HCT116 (cell line): ENCODE results near the gene ABCG8. TPM values are rescaled to one million over a fixed set of nuclear protein-coding genes. Genes with fewer than 3 reads are reported as not detected.

ENCODE experiments used
- ATAC-seq: fragments of 200-7000 bp; cut with Tn5 transposase; 2 replicates; pipeline ENCODE4 v1.9.1; 2020; ENCODE audit warnings: mild to moderate bottlenecking, moderate library complexity
- BruUV-seq: library from RNA; stranded (reverse); fragments of 400-500 nt; replicated peaks from 2 replicates; lab custom pipeline; 2021; lab: Mats Ljungman, UMichigan
- CTCF ChIA-PET: fragments of 300-600 bp; sonication (Branson Sonifier 250); formaldehyde crosslinking; loops from one replicate; lab custom pipeline; 2021; ENCODE audit warnings: antibody characterized with exemption; lab: Charles Lee
- POLR2A ChIA-PET: fragments of 300-600, 350-600 bp; sonication (Branson Sonifier 250); formaldehyde crosslinking; loops from one replicate; lab custom pipeline; 2021; ENCODE audit warnings: antibody characterized with exemption; lab: Charles Lee
- RAD21 ChIA-PET, 2 experiments: fragments of 300-600 bp; sonication (Branson Sonifier 250); formaldehyde crosslinking; loops; one replicate each; lab custom pipeline; 2023; ENCODE audit warnings: low total read pairs in 2 of 2; ENCODE audit not compliant: uncharacterized antibody in 2 of 2, unreplicated experiment in 2 of 2, low non-redundant PET in 1 of 2; lab: Charles Lee
- DNase-seq: peaks from one replicate; pipeline ENCODE4 v3.0.0-alpha.2; 2010; ENCODE audit warnings: low read depth, low spot score
- H2AFZ ChIP-seq: fragments of 200-600 bp; shearing (Covaris generic), sonication (generic); 2 replicates; pipeline ENCODE4 v1.6.1; 2017; ENCODE audit warnings: low read depth, mixed run types, mixed read lengths, antibody characterized with exemption, low read length; ENCODE audit not compliant: poor library complexity, severe bottlenecking
- H3K27ac ChIP-seq: 2 replicates; pipeline ENCODE4 v1.5.1; 2012; ENCODE audit warnings: low read depth, low read length
- H3K27me3 ChIP-seq: fragments of 200-600 bp; sonication (generic); 2 replicates; pipeline ENCODE4 v1.6.1; 2016; ENCODE audit warnings: mixed run types, low read length, mixed read lengths; ENCODE audit not compliant: insufficient read depth
- H3K36me3 ChIP-seq, 2 experiments: fragments of 200-500 bp in 1 of 2; fragments of 200-600 bp in 1 of 2; sonication (Bioruptor generic) in 1 of 2; sonication (generic) in 1 of 2; 2 replicates each; pipeline versions ENCODE4 v1.5.1 to v1.6.1; 2014 to 2016; ENCODE audit warnings: low read length in 2 of 2, inconsistent platforms in 1 of 2, mixed read lengths in 1 of 2, mixed run types in 1 of 2; ENCODE audit not compliant: insufficient read depth in 2 of 2, control insufficient read depth in 1 of 2
- H3K4me1 ChIP-seq, 2 experiments: fragments of 200-600 bp in 1 of 2; sonication (generic) in 1 of 2; 2 replicates each; pipeline versions ENCODE4 v1.5.1 to v1.6.1; 2012 to 2017; ENCODE audit warnings: low read length in 2 of 2, inconsistent platforms in 1 of 2, mild to moderate bottlenecking in 1 of 2, mixed read lengths in 1 of 2, mixed run types in 1 of 2, moderate library complexity in 1 of 2; ENCODE audit not compliant: insufficient read depth in 2 of 2, control insufficient read depth in 1 of 2
- H3K4me2 ChIP-seq: fragments of 200-600 bp; sonication (generic); 2 replicates; pipeline ENCODE4 v1.6.1; 2017; ENCODE audit warnings: mixed run types, low read length, mixed read lengths
- H3K4me3 ChIP-seq, 2 experiments: fragments of 200-600 bp in 1 of 2; sonication (generic) in 1 of 2; replicated peaks in 1 of 2; 2 replicates each; pipeline ENCODE4 v1.5.1; 2011 to 2016; ENCODE audit warnings: low read length in 2 of 2, control low read depth in 1 of 2, low read depth in 1 of 2, mild to moderate bottlenecking in 1 of 2, mixed read lengths in 1 of 2, mixed run types in 1 of 2
- H3K79me2 ChIP-seq: fragments of 200-600 bp; sonication (generic); 2 replicates; pipeline ENCODE4 v1.6.1; 2017; ENCODE audit warnings: mild to moderate bottlenecking, mixed run types, low read length, moderate library complexity, mixed read lengths; ENCODE audit not compliant: insufficient read depth
- H3K9ac ChIP-seq: fragments of 200-600 bp; sonication (generic); 2 replicates; pipeline ENCODE4 v1.6.1; 2016; ENCODE audit warnings: low read length, mixed read lengths
- H3K9me2 ChIP-seq: fragments of 200-600 bp; sonication (generic), shearing (Covaris generic); 2 replicates; pipeline ENCODE4 v1.6.1; 2017; ENCODE audit warnings: mixed run types, mild to moderate bottlenecking, moderate library complexity; ENCODE audit not compliant: insufficient read depth
- H3K9me3 ChIP-seq, 2 experiments: fragments of 200-500 bp in 1 of 2; fragments of 200-600 bp in 1 of 2; sonication (Bioruptor generic) in 1 of 2; sonication (generic) in 1 of 2; 2 replicates each; pipeline ENCODE4 v1.6.1; 2014 to 2017; ENCODE audit warnings: low read length in 2 of 2, mixed read lengths in 2 of 2, inconsistent platforms in 1 of 2, low read depth in 1 of 2, mild to moderate bottlenecking in 1 of 2, mixed run types in 1 of 2, moderate library complexity in 1 of 2; ENCODE audit not compliant: control insufficient read depth in 1 of 2, insufficient read depth in 1 of 2
- H4K20me1 ChIP-seq: fragments of 200-600 bp; sonication (generic), shearing (Covaris generic); 2 replicates; pipeline ENCODE4 v1.6.1; 2017; ENCODE audit warnings: mixed run types, mild to moderate bottlenecking, moderate library complexity; ENCODE audit not compliant: insufficient read depth
- ATF3 ChIP-seq: IDR thresholded peaks from 2 replicates; pipeline ENCODE4 v1.6.1; 2012
- EGR1 ChIP-seq: IDR thresholded peaks from 2 replicates; pipeline ENCODE4 v1.6.1; 2012; ENCODE audit warnings: low read depth
- EZH2phosphoT487 ChIP-seq: fragments of 200-600 bp; IDR thresholded peaks from 2 replicates; pipeline ENCODE4 v1.6.1; 2018; ENCODE audit warnings: antibody characterized with exemption, borderline replicate concordance
- JUND ChIP-seq: IDR thresholded peaks from 2 replicates; pipeline ENCODE4 v1.6.1; 2012
- REST ChIP-seq: IDR thresholded peaks from 2 replicates; pipeline ENCODE4 v1.6.1; 2012; ENCODE audit warnings: low read depth
- SRF ChIP-seq: IDR thresholded peaks from 2 replicates; pipeline ENCODE4 v1.6.1; 2012; ENCODE audit warnings: low read depth
- ZNF274 ChIP-seq: fragments of 200-500 bp; sonication (Bioruptor generic); IDR thresholded peaks from 2 replicates; pipeline ENCODE4 v1.6.1; 2014; ENCODE audit warnings: mild to moderate bottlenecking, low read depth, low read length, inconsistent platforms
- intact Hi-C: fragments of 100-400 bp; cut with micrococcal nuclease; formaldehyde crosslinking; loops from 2 replicates; pipeline ENCODE4 v1.10.0; 2022
- total RNA-seq: library from RNA; stranded (reverse); gene quantifications from one replicate; pipeline ENCODE4 v1.2.1, GENCODE V29; 2021; ENCODE audit not compliant: unreplicated experiment

The ABCG8 gene
- total RNA-seq, 1 experiment from 2014 or later, result 0.05 TPM

GRCh38 chr2:43791035-43791765 is 47.6 kb upstream of the ABCG8 start:
- Histone ChIP-seq H4K20me1 (no peaks in the 10 kb centered on the region), H3K9ac (no peak overlapping the region), H3K4me1 (peaks cover 0 to 5% of the 10 kb centered on the region in 2 experiments; a peak in 1 of 4 replicates), H3K4me2 (no peak overlapping the region), H3K79me2 (no peaks in the 10 kb centered on the region), H3K27ac (no peak overlapping the region), H3K4me3 (no peak overlapping the region)
- BruUV-seq, result no TSS peak
- no peak for DNase-seq
- intact Hi-C loops, result no loop called here
- TF ChIP-seq JUND (no peak), REST (no peak), EGR1 (no peak), ATF3 (no peak), ZNF274 (no peak), EZH2phosphoT487 (no peak), SRF (no peak)
- TF ChIP-seq, all 23 proteins: peak for 0
- RAD21 ChIA-PET, result no interaction called here
- POLR2A ChIA-PET, result no interaction called here
- Histone ChIP-seq H3K9me3 (no peaks in the 10 kb centered on the region), H2AFZ (no peak overlapping the region), H3K36me3 (no peaks in the 10 kb centered on the region; a peak in 1 of 4 replicates), H3K27me3 (no peaks in the 10 kb centered on the region), H3K9me2 (no peaks in the 10 kb centered on the region)
- peak; percentile 83 for ATAC-seq
- CTCF ChIA-PET, result no interaction called here
